K562 (cell line): ENCODE measurements around the gene UVRAG. TPM values are rescaled to one million over a fixed set of nuclear protein-coding genes. Genes with fewer than 3 reads are reported as not detected.

ENCODE experiments used
- ATAC-seq: fragments of 200-7000 bp; cut with Tn5 transposase; 3 replicates; pipeline ENCODE4 v1.9.1; 2020; ENCODE audit warnings: moderate library complexity
- BruUV-seq: library from RNA; stranded (reverse); fragments of 400-500 nt; replicated peaks from 2 replicates; lab custom pipeline; 2021; lab: Mats Ljungman, UMichigan
- CTCF ChIA-PET: fragments of 300-600 bp; formaldehyde crosslinking; extraction: SDS; loops from one replicate; lab custom pipeline; 2021; ENCODE audit warnings: low intra/inter-chr PET ratio; lab: Yijun Ruan, JAX
- POLR2A ChIA-PET: fragments of 300-600, 350-650 bp; sonication (Branson Sonifier 250); formaldehyde crosslinking; extraction: SDS; loops from one replicate; lab custom pipeline; 2021; ENCODE audit warnings: antibody characterized with exemption, inconsistent platforms; lab: Yijun Ruan, JAX
- DNase-seq, 4 experiments: peaks; one replicate each; pipeline versions ENCODE4 v3.0.0 to v3.0.0-alpha.2; 2011 to 2018; ENCODE audit warnings: low spot score in 3 of 4, mixed read lengths in 3 of 4; ENCODE audit errors: extremely low read depth in 1 of 4
- FAIRE-seq: peaks from 2 replicates; lab custom pipeline; 2011; peaks lifted over from hg19 to GRCh38; lab: Jason Lieb, UNC
- H2AFZ ChIP-seq: 2 replicates; pipeline ENCODE4 v1.6.0; 2011; ENCODE audit warnings: low read depth, low read length, control low read depth, inconsistent platforms
- H3K27ac ChIP-seq: fragments of 200-600 bp; 3 replicates; pipeline ENCODE4 v1.8.0; 2011; ENCODE audit warnings: low read depth, mild to moderate bottlenecking, control low read depth, inconsistent platforms, low read length, moderate library complexity, mixed read lengths; ENCODE audit errors: extremely low read depth
- H3K27me3 ChIP-seq, 2 experiments: fragments of 300-600 bp in 1 of 2; 2 replicates in 1 of 2; 3 replicates in 1 of 2; pipeline versions ENCODE4 v1.6.0 to v1.8.0; 2011; ENCODE audit warnings: inconsistent platforms in 2 of 2, low read length in 2 of 2, mild to moderate bottlenecking in 1 of 2, mixed read lengths in 1 of 2, moderate library complexity in 1 of 2; ENCODE audit not compliant: control insufficient read depth in 2 of 2, insufficient read depth in 2 of 2
- H3K36me3 ChIP-seq: fragments of 300-600 bp; 3 replicates; pipeline ENCODE4 v1.8.0; 2011; ENCODE audit warnings: mild to moderate bottlenecking, low read length, inconsistent platforms; ENCODE audit not compliant: control insufficient read depth, insufficient read depth
- H3K4me1 ChIP-seq, 2 experiments: fragments of 200-600 bp in 1 of 2; replicated peaks in 1 of 2; 2 replicates in 1 of 2; 3 replicates in 1 of 2; pipeline versions ENCODE4 v1.5.1 to v1.8.0; 2011; ENCODE audit warnings: inconsistent platforms in 2 of 2, low read length in 2 of 2, mild to moderate bottlenecking in 1 of 2, mixed read lengths in 1 of 2, moderate library complexity in 1 of 2; ENCODE audit not compliant: control insufficient read depth in 2 of 2, insufficient read depth in 2 of 2
- H3K4me2 ChIP-seq: 2 replicates; pipeline ENCODE4 v1.6.1; 2011; ENCODE audit warnings: low read length, control low read depth, inconsistent platforms, mixed read lengths; ENCODE audit not compliant: insufficient read depth
- H3K4me3 ChIP-seq: fragments of 200-600 bp; sonication (generic), shearing (Covaris generic); 2 replicates; pipeline ENCODE4 v1.5.1; 2016; ENCODE audit warnings: control low read depth, inconsistent platforms
- H3K79me2 ChIP-seq: fragments of 200-600 bp; 3 replicates; pipeline ENCODE4 v1.8.0; 2011; ENCODE audit warnings: low read length, inconsistent platforms; ENCODE audit not compliant: control insufficient read depth, insufficient read depth
- H3K9ac ChIP-seq, 2 experiments: 2 replicates each; pipeline versions ENCODE4 v1.6.0 to v1.6.1; 2011; ENCODE audit warnings: low read depth in 2 of 2, low read length in 2 of 2, control low read depth in 1 of 2, inconsistent platforms in 1 of 2, mild to moderate bottlenecking in 1 of 2, mixed read lengths in 1 of 2; ENCODE audit not compliant: insufficient read depth in 1 of 2
- H3K9me1 ChIP-seq: one replicate; pipeline ENCODE4 v1.6.0; 2011; ENCODE audit warnings: inconsistent platforms, mild to moderate bottlenecking, low read length, moderate library complexity; ENCODE audit not compliant: control insufficient read depth, insufficient read depth
- H3K9me3 ChIP-seq: replicated peaks from 2 replicates; pipeline ENCODE4 v1.5.1; 2011; ENCODE audit warnings: low read depth, low read length, inconsistent platforms; ENCODE audit not compliant: control insufficient read depth, insufficient read depth
- H4K20me1 ChIP-seq: replicated peaks from 2 replicates; pipeline ENCODE4 v1.6.1; 2011; ENCODE audit warnings: low read length, inconsistent platforms, mixed read lengths; ENCODE audit not compliant: control insufficient read depth, insufficient read depth
- CHD1 ChIP-seq: fragments of 200-600 bp; sonication (generic); IDR thresholded peaks from one replicate; pipeline ENCODE4 v1.6.1; 2012; ENCODE audit warnings: mild to moderate bottlenecking, moderate library complexity, low read length, inconsistent platforms
- E2F8 ChIP-seq: fragments of 450-650 bp; IDR thresholded peaks from 2 replicates; pipeline ENCODE4 v1.7.1; 2018; ENCODE audit warnings: mild to moderate bottlenecking, low read depth; ENCODE audit not compliant: partially characterized antibody
- KDM2B ChIP-seq: fragments of 250-450 bp; sonication (Bioruptor Pico); IDR thresholded peaks from 2 replicates; pipeline ENCODE4 v1.8.0; 2021; ENCODE audit warnings: mild to moderate bottlenecking, moderate library complexity
- MEIS2 ChIP-seq: fragments of 450-650 bp; IDR thresholded peaks from 2 replicates; pipeline ENCODE4 v1.6.1; 2014; ENCODE audit warnings: mild to moderate bottlenecking; ENCODE audit not compliant: partially characterized antibody
- RBM14 ChIP-seq: fragments of 200-400 bp; formaldehyde crosslinking; IDR thresholded peaks from 2 replicates; pipeline ENCODE4 v1.6.1; 2018; ENCODE audit warnings: low read depth, mild to moderate bottlenecking, low read length, moderate library complexity, borderline replicate concordance; ENCODE audit not compliant: insufficient read depth
- TFAM ChIP-seq: fragments of 250-450 bp; sonication (Bioruptor Pico); conservative IDR thresholded peaks from 2 replicates; pipeline ENCODE4 v1.5.0; 2021; ENCODE audit warnings: mild to moderate bottlenecking, moderate library complexity
- TFAP4 ChIP-seq: sonication (generic); formaldehyde crosslinking; IDR thresholded peaks from 2 replicates; pipeline ENCODE4 v1.8.0; 2022; ENCODE audit warnings: missing genetic modification reagents, mild to moderate bottlenecking, moderate library complexity, borderline replicate concordance
- ZNF140 ChIP-seq: fragments of 250-450 bp; sonication (Bioruptor Pico); IDR thresholded peaks from 2 replicates; pipeline ENCODE4 v1.8.0; 2021; ENCODE audit warnings: moderate library complexity, mild to moderate bottlenecking, inconsistent platforms
- ZNF24 ChIP-seq: fragments of 450-650 bp; IDR thresholded peaks from 2 replicates; pipeline ENCODE4 v1.6.1; 2016
- in situ Hi-C: fragments of 300-500 bp; cut with MboI; formaldehyde crosslinking; loops from 4 replicates; pipeline ENCODE4 v1.15.0; 2018; ENCODE audit warnings: inconsistent platforms, mixed read lengths
- intact Hi-C: fragments of 100-400 bp; cut with micrococcal nuclease; formaldehyde crosslinking; loops from 2 replicates; pipeline ENCODE4 v1.14.2; 2022
- polyA plus RNA-seq, 8 experiments: library from polyadenylated mRNA; depleted of rRNA in 4 of 8; stranded (reverse) in 5 of 8; unstranded in 3 of 8; fragments of >200 nt; fragmentation: Nextera tagmentation in 2 of 8; fragmentation: Illumina TruSeq in 1 of 8; extraction: Ambion mirVana in 2 of 8; extraction: Trizol in 1 of 8; gene quantifications; 2 replicates each; pipeline versions ENCODE4 v1.2.1 to v1.2.3, GENCODE V29; 2011 to 2014; ENCODE audit warnings: inconsistent platforms in 1 of 8, missing spikeins in 1 of 8
- total RNA-seq, 7 experiments: library from RNA; depleted of rRNA in 6 of 7; stranded (reverse); fragments of >200 nt in 6 of 7; fragmentation: Illumina TruSeq in 2 of 7; extraction: Trizol in 2 of 7; gene quantifications; 2 replicates each; pipeline versions ENCODE4 v1.2.1 to v1.2.3, GENCODE V29; 2011 to 2021; ENCODE audit warnings: low replicate concordance in 1 of 7

Gene UVRAG
- total and polyA plus RNA-seq, 9 of the 15 experiments (the other 6 are each of a cell fraction or from before 2014, with no cell fraction given) = 3.1 to 17.8 (median 12.4) TPM

GRCh38 chr11:76094740-76095139 is 279.7 kb downstream of the UVRAG start (continued):
- TF ChIP-seq KDM2B (no peak), TFAM (CRISPR knock-in tag) (no peak), ZNF24 (no peak), E2F8 (no peak)

GRCh38 chr11:76095891-76096290 is 280.9 kb downstream of the UVRAG start:
- CTCF ChIA-PET = no interaction called here
- BruUV-seq = no TSS peak
- Histone ChIP-seq H3K4me3 (no peak overlapping the region), H3K4me2 (no peak overlapping the region), H3K9ac (no peak overlapping the region), H2AFZ (no peak overlapping the region), H3K9me1 (no peaks in the 10 kb centered on the region), H3K4me1 (no peaks in the 10 kb centered on the region; a peak in 1 of 5 replicates), H3K27ac (no peak overlapping the region), H3K9me3 (no peaks in the 10 kb centered on the region), H3K27me3 (no peaks in the 10 kb centered on the region), H3K79me2 (no peaks in the 10 kb centered on the region), H4K20me1 (no peaks in the 10 kb centered on the region), H3K36me3 (no peaks in the 10 kb centered on the region)
- FAIRE-seq = no peak
- intact Hi-C loops (no loop called here), in situ Hi-C loops (no loop called here)
- no peak for ATAC-seq
- DNase-seq = no peak
- POLR2A ChIA-PET = interaction anchor here (0.8 to 1.8 kb wide), 4 partner anchors 11 to 21 kb away, joined by 3 to 6 read pairs (median 4); no protein-coding TSS in a partner anchor
- TF ChIP-seq RBM14 (no peak), ZNF140 (CRISPR knock-in tag) (no peak), CHD1 (no peak), MEIS2 (no peak), TFAP4 (CRISPR knock-in tag) (no peak)
